Mesendoderm (in vitro differentiated cells): ENCODE results near the gene CATSPERZ.
A peak's percentile ranks its signal among the peaks of the same experiment; 100 is the strongest.

Experiments
- DNase-seq: peaks from one replicate; pipeline ENCODE4 v3.0.0; 2013
- H2AK5ac ChIP-seq: 2 replicates; pipeline ENCODE4 v1.6.1; 2013; ENCODE audit warnings: low read length, inconsistent platforms
- H2BK120ac ChIP-seq: 2 replicates; pipeline ENCODE4 v1.6.1; 2013; ENCODE audit warnings: low read depth, mild to moderate bottlenecking, low read length, moderate library complexity, mixed read lengths
- H2BK15ac ChIP-seq: replicated peaks from 2 replicates; pipeline ENCODE4 v1.6.1; 2013; ENCODE audit warnings: low read depth, mild to moderate bottlenecking, moderate library complexity
- H2BK5ac ChIP-seq: 2 replicates; pipeline ENCODE4 v1.6.1; 2013; ENCODE audit warnings: low read length, inconsistent platforms
- H3K18ac ChIP-seq: 2 replicates; pipeline ENCODE4 v1.6.1; 2013; ENCODE audit warnings: mild to moderate bottlenecking, low read length, mixed read lengths
- H3K23ac ChIP-seq: one replicate; pipeline ENCODE4 v1.6.1; 2013; ENCODE audit warnings: low read length
- H3K27ac ChIP-seq: 2 replicates; pipeline ENCODE4 v1.5.1; 2013; ENCODE audit warnings: low read depth, mild to moderate bottlenecking, inconsistent platforms, low read length, moderate library complexity
- H3K27me3 ChIP-seq: 2 replicates; pipeline ENCODE4 v1.6.1; 2013; ENCODE audit warnings: low read length, control low read depth, mild to moderate bottlenecking, inconsistent platforms; ENCODE audit not compliant: insufficient read depth, poor library complexity
- H3K36me3 ChIP-seq: 2 replicates; pipeline ENCODE4 v1.6.1; 2013; ENCODE audit warnings: low read length, inconsistent platforms; ENCODE audit not compliant: control insufficient read depth, insufficient read depth
- H3K4ac ChIP-seq: one replicate; pipeline ENCODE4 v1.6.1; 2013; ENCODE audit warnings: low read depth, mild to moderate bottlenecking, low read length, moderate library complexity
- H3K4me1 ChIP-seq: 2 replicates; pipeline ENCODE4 v1.6.1; 2013; ENCODE audit warnings: low read depth, low read length, inconsistent platforms; ENCODE audit not compliant: control insufficient read depth
- H3K4me2 ChIP-seq: 2 replicates; pipeline ENCODE4 v1.6.1; 2013; ENCODE audit warnings: low read length
- H3K4me3 ChIP-seq: 2 replicates; pipeline ENCODE4 v1.5.1; 2013; ENCODE audit warnings: mild to moderate bottlenecking, low read length
- H3K56ac ChIP-seq: one replicate; pipeline ENCODE4 v1.6.1; 2013; ENCODE audit warnings: low read length
- H3K79me1 ChIP-seq: 2 replicates; pipeline ENCODE4 v1.6.1; 2013; ENCODE audit warnings: low read length, inconsistent platforms
- H3K79me2 ChIP-seq: 2 replicates; pipeline ENCODE4 v1.6.1; 2013; ENCODE audit warnings: mild to moderate bottlenecking, low read length; ENCODE audit not compliant: control insufficient read depth, insufficient read depth
- H3K9ac ChIP-seq: 2 replicates; pipeline ENCODE4 v1.6.1; 2013; ENCODE audit warnings: low read length, inconsistent platforms
- H4K5ac ChIP-seq: one replicate; pipeline ENCODE4 v1.6.1; 2013; ENCODE audit warnings: low read length
- H4K8ac ChIP-seq: one replicate; pipeline ENCODE4 v1.6.1; 2013; ENCODE audit warnings: low read depth, mild to moderate bottlenecking, control low read depth, low read length, moderate library complexity
- WGBS: extraction: QIAGEN DNeasy Blood & Tissue Kit; methylation state at CpG from one replicate; pipeline ENCODE4 v1.1.7; 2013; ENCODE audit warnings: low lambda C conversion rate, missing lambda C conversion rate; ENCODE audit not compliant: insufficient coverage; ENCODE audit errors: extremely low coverage; 5-methylcytosine and 5-hydroxymethylcytosine counted together

CATSPERZ gene

GRCh38 chr11:64318766-64319761, 18.9 kb downstream of the CATSPERZ start:
- H3K4me2 ChIP-seq, result peak overlapping the region; percentile 53
- H3K4me1 ChIP-seq, result peaks cover 3% of the 10 kb centered on the region
- peak overlapping the region; percentile 89 for H2BK5ac ChIP-seq
- peak overlapping the region; percentile 3 for H2BK15ac ChIP-seq
- peak overlapping the region; percentile 92 for H3K56ac ChIP-seq
- H3K36me3 ChIP-seq, result no peaks in the 10 kb centered on the region
- peak overlapping the region; percentile 85 for H3K9ac ChIP-seq
- no CpG with 5 or more reads among the region's 19 CpGs for WGBS
- H3K23ac ChIP-seq, result no peak overlapping the region
- H3K79me2 ChIP-seq, result peaks cover 4% of the 10 kb centered on the region
- no peak overlapping the region for H3K4me3 ChIP-seq
- H3K4ac ChIP-seq, result peak overlapping the region; percentile 83
- H3K79me1 ChIP-seq, result peaks cover 7% of the 10 kb centered on the region
- peak overlapping the region; percentile 89 for H2AK5ac ChIP-seq
- H2BK120ac ChIP-seq, result peak overlapping the region; percentile 17
- peak overlapping the region; percentile 63 for H3K18ac ChIP-seq
- H3K27me3 ChIP-seq, result no peaks in the 10 kb centered on the region
- DNase-seq, result peak; percentile 87
- peak overlapping the region; percentile 88 for H4K8ac ChIP-seq
- peak overlapping the region; percentile 97 for H3K27ac ChIP-seq
- H4K5ac ChIP-seq, result no peak overlapping the region

GRCh38 chr11:64320556-64320955, 20.4 kb downstream of the CATSPERZ start:
- no peak for DNase-seq

GRCh38 chr11:64321026-64321425, 20.9 kb downstream of the CATSPERZ start:
- Histone ChIP-seq H2BK120ac (no peak overlapping the region), H3K23ac (no peak overlapping the region), H3K79me2 (peaks cover 4% of the 10 kb centered on the region), H2AK5ac (no peak overlapping the region), H3K27ac (no peak overlapping the region), H3K9ac (no peak overlapping the region), H2BK5ac (no peak overlapping the region), H3K79me1 (peaks cover 7% of the 10 kb centered on the region), H3K18ac (no peak overlapping the region), H3K4me2 (no peak overlapping the region), H3K4me1 (peaks cover 3% of the 10 kb centered on the region), H3K4ac (no peak overlapping the region), H4K8ac (no peak overlapping the region), H4K5ac (no peak overlapping the region), H3K27me3 (no peaks in the 10 kb centered on the region), H3K4me3 (no peak overlapping the region), H3K36me3 (no peaks in the 10 kb centered on the region), H2BK15ac (no peak overlapping the region), H3K56ac (no peak overlapping the region)
- WGBS, result no CpG with 5 or more reads among the region's 5 CpGs
- no peak for DNase-seq

More at GRCh38 chr11:64320556-64320955, 20.4 kb downstream of the CATSPERZ start:
- Histone ChIP-seq H3K4me1 (peaks cover 3% of the 10 kb centered on the region), H4K8ac (no peak overlapping the region), H3K36me3 (no peaks in the 10 kb centered on the region), H2AK5ac (no peak overlapping the region), H2BK120ac (no peak overlapping the region), H3K4ac (no peak overlapping the region), H2BK15ac (no peak overlapping the region), H3K27ac (no peak overlapping the region), H3K4me3 (no peak overlapping the region), H3K27me3 (no peaks in the 10 kb centered on the region), H3K9ac (no peak overlapping the region), H3K79me1 (peaks cover 7% of the 10 kb centered on the region), H4K5ac (no peak overlapping the region), H3K4me2 (no peak overlapping the region), H2BK5ac (no peak overlapping the region), H3K23ac (no peak overlapping the region), H3K79me2 (peaks cover 4% of the 10 kb centered on the region), H3K18ac (no peak overlapping the region), H3K56ac (no peak overlapping the region)
- no CpG with 5 or more reads among the region's 7 CpGs for WGBS

- Histone ChIP-seq H3K79me1 (peaks cover 7% of the 10 kb centered on the region), H4K5ac (no peak overlapping the region), H3K27me3 (no peaks in the 10 kb centered on the region), H3K27ac (no peak overlapping the region), H3K36me3 (no peaks in the 10 kb centered on the region), H3K18ac (no peak overlapping the region), H3K56ac (no peak overlapping the region), H3K9ac (no peak overlapping the region), H2AK5ac (no peak overlapping the region), H4K8ac (no peak overlapping the region), H2BK5ac (no peak overlapping the region), H3K23ac (no peak overlapping the region), H3K4ac (no peak overlapping the region), H3K4me3 (no peak overlapping the region), H3K4me1 (peaks cover 3% of the 10 kb centered on the region), H2BK120ac (no peak overlapping the region), H2BK15ac (no peak overlapping the region), H3K4me2 (no peak overlapping the region), H3K79me2 (peaks cover 2% of the 10 kb centered on the region)
- no CpG with 5 or more reads among the region's 5 CpGs for WGBS
- DNase-seq, result no peak
Measured at GRCh38 chr11:64321533-64321932, 21.4 kb downstream of the CATSPERZ start.

GRCh38 chr11:64322925-64323260, 22.7 kb downstream of the CATSPERZ start:
- H2AK5ac ChIP-seq, result no peak overlapping the region
- H3K27me3 ChIP-seq, result no peaks in the 10 kb centered on the region
- no peak for DNase-seq
- peaks cover 3% of the 10 kb centered on the region for H3K4me1 ChIP-seq
- H2BK5ac ChIP-seq, result no peak overlapping the region
- WGBS, result no CpG with 5 or more reads among the region's 7 CpGs
- no peak overlapping the region for H2BK120ac ChIP-seq
- H3K27ac ChIP-seq, result no peak overlapping the region
- H3K4me2 ChIP-seq, result no peak overlapping the region
- no peak overlapping the region for H3K4ac ChIP-seq
- H4K5ac ChIP-seq, result no peak overlapping the region
- H3K23ac ChIP-seq, result no peak overlapping the region
- H3K4me3 ChIP-seq, result no peak overlapping the region
- H2BK15ac ChIP-seq, result no peak overlapping the region
- no peak overlapping the region for H3K18ac ChIP-seq
- H3K9ac ChIP-seq, result no peak overlapping the region
- H4K8ac ChIP-seq, result no peak overlapping the region
- H3K79me1 ChIP-seq, result peaks cover 7% of the 10 kb centered on the region
- H3K36me3 ChIP-seq, result no peaks in the 10 kb centered on the region
- no peak overlapping the region for H3K56ac ChIP-seq
- H3K79me2 ChIP-seq, result no peaks in the 10 kb centered on the region
